Esophagus squamous epithelium (tissue), 5 donors: Measurements from ENCODE around the gene KRT24. TPM values are rescaled to one million over a fixed set of nuclear protein-coding genes. Genes with fewer than 3 reads are reported as not detected.
"Not testable (repeated sequence)": the region's sequence is repeated elsewhere in the genome, so short reads cannot be mapped to it uniquely, and the experiment has no call there.

ENCODE experiments used
- DNase-seq: peaks from one replicate; lab custom pipeline; 2025; lab: John Stamatoyannopoulos, UW
- H3K27ac ChIP-seq, 4 donors: fragments of 200-600 bp; sonication (generic); one replicate each; pipeline ENCODE4 v1.5.1; 2016 to 2019; ENCODE audit warnings: mild to moderate bottlenecking in 1 of 4
- H3K27me3 ChIP-seq, 4 donors: fragments of 200-600 bp; sonication (generic); 1 replicate in 3 of 4; 2 replicates in 1 of 4; pipeline versions ENCODE4 v1.5.1 to v1.6.0; 2017 to 2021; ENCODE audit warnings: antibody characterized with exemption in 1 of 4
- H3K36me3 ChIP-seq, 3 donors: fragments of 200-600 bp; sonication (generic); one replicate each; pipeline ENCODE4 v1.5.1; 2016 to 2019
- H3K4me1 ChIP-seq, 3 donors: fragments of 200-600 bp; sonication (generic); one replicate each; pipeline ENCODE4 v1.5.1; 2017 to 2019
- H3K4me3 ChIP-seq, 4 donors: fragments of 200-600 bp; sonication (generic); 1 replicate in 3 of 4; 2 replicates in 1 of 4; pipeline ENCODE4 v1.5.1; 2016 to 2019; ENCODE audit warnings: mild to moderate bottlenecking in 2 of 4, moderate library complexity in 1 of 4
- H3K9me3 ChIP-seq, 3 donors: fragments of 200-600 bp; sonication (generic); one replicate each; pipeline ENCODE4 v1.5.1; 2016 to 2019
- CTCF ChIP-seq, 6 experiments: fragments of 450-650 bp in 4 of 6; fragments of 200-600 bp in 2 of 6; sonication (generic) in 2 of 6; IDR thresholded peaks; one replicate each; pipeline ENCODE4 v1.5.1; 2016 to 2019; ENCODE audit warnings: antibody characterized with exemption in 6 of 6, mild to moderate bottlenecking in 4 of 6, moderate library complexity in 4 of 6
- POLR2A ChIP-seq, 4 donors: fragments of 450-650 bp; IDR thresholded peaks; one replicate each; pipeline ENCODE4 v1.6.1; 2017; ENCODE audit warnings: antibody characterized with exemption in 4 of 4, mild to moderate bottlenecking in 4 of 4, moderate library complexity in 3 of 4
- WGBS, 2 donors: methylation state at CpG; one replicate each; pipeline ENCODE4 v1.1.5; 2018; 5-methylcytosine and 5-hydroxymethylcytosine counted together
- intact Hi-C: fragments of 100-400 bp; cut with DNase I; formaldehyde crosslinking; loops from one replicate; pipeline ENCODE4 v1.15.0; 2022
- total RNA-seq, 4 donors: library from RNA; depleted of rRNA; stranded (reverse); fragments of >200 nt; gene quantifications; one replicate each; pipeline ENCODE4 v1.1.0, GENCODE V29; 2016
- donor health status: DM: yes; HTN: yes; CAD: no.

Gene KRT24
- 100 to 1,000 TPM in 1 of 4 donors, 10 to 100 TPM in 1, 1 to 10 TPM in 2; 5.5 to 369 (median 23.4) TPM for total RNA-seq

- Histone ChIP-seq H3K4me1 (peaks cover 5 to 57% (median 6%) of the 10 kb centered on the region in 3 donors), H3K36me3 (no peaks in the 10 kb centered on the region), H3K4me3 (no peak within 1 kb of the TSS), H3K27me3 (peaks cover 0 to 25% (median 0%) of the 10 kb centered on the region in 4 donors), H3K9me3 (no peaks in the 10 kb centered on the region), H3K27ac (peak within 1 kb of the TSS in 2 of 4 donors; percentile 0 to 9)
- intact Hi-C loops = no loop called here
- DNase-seq = no peak
- WGBS, 2 donors = 24 to 51% methylated on average over 4 to 7 of the region's 7 CpGs
- TF ChIP-seq CTCF (IDR thresholded peaks at IDR 0.05) = no peak
- no peak for TF ChIP-seq POLR2A (IDR thresholded peaks at IDR 0.05)
Observed at GRCh38 chr17:40703652-40704051, at the start of gene KRT24. KRT24 (minus strand) TSS chr17:40703752; CDS start chr17:40703693, 59 bp downstream.

GRCh38 chr17:40751065-40751464 is 47.5 kb upstream of the KRT24 start:
- H3K27ac ChIP-seq = no peak overlapping the region
- no peak for DNase-seq
- intact Hi-C loops = no loop called here

GRCh38 chr17:40750391-40750790 is 46.8 kb upstream of the KRT24 start:
- Histone ChIP-seq H3K27ac (no peak overlapping the region), H3K27me3 (peaks cover 0 to 38% (median 0%) of the 10 kb centered on the region in 4 donors), H3K9me3 (no peaks in the 10 kb centered on the region), H3K4me3 (no peak overlapping the region), H3K4me1 (no peaks in the 10 kb centered on the region), H3K36me3 (no peaks in the 10 kb centered on the region)
- DNase-seq = no peak
- intact Hi-C loops = no loop called here
- no peak for TF ChIP-seq POLR2A (IDR thresholded peaks at IDR 0.05)
- TF ChIP-seq CTCF (IDR thresholded peaks at IDR 0.05) = no peak
- WGBS, 2 donors = 77 to 82% methylated on average over 6 of the region's 6 CpGs

More at GRCh38 chr17:40751065-40751464, 47.5 kb upstream of the KRT24 start:
- Histone ChIP-seq H3K36me3 (no peaks in the 10 kb centered on the region), H3K4me1 (no peaks in the 10 kb centered on the region), H3K9me3 (no peaks in the 10 kb centered on the region), H3K4me3 (no peak overlapping the region), H3K27me3 (peaks cover 0 to 39% (median 0%) of the 10 kb centered on the region in 4 donors)
- WGBS, 2 donors = 82 to 89% methylated on average over 9 to 14 of the region's 14 CpGs
- no peak for TF ChIP-seq POLR2A (IDR thresholded peaks at IDR 0.05)
- no peak for TF ChIP-seq CTCF (IDR thresholded peaks at IDR 0.05)

- intact Hi-C loops, H3K9me3 ChIP-seq, H3K27ac ChIP-seq, H3K4me1 ChIP-seq, H3K4me3 ChIP-seq, H3K36me3 ChIP-seq, DNase-seq: not testable (repeated sequence)
- peaks cover 0 to 43% (median 0%) of the 10 kb centered on the region in 4 donors for H3K27me3 ChIP-seq
- 76 to 95% methylated on average over 1 of the region's 1 CpG for WGBS, 2 donors
Observed at GRCh38 chr17:40748666-40749065, 45.1 kb upstream of the KRT24 start.

- Histone ChIP-seq H3K27ac (no peak overlapping the region), H3K4me1 (peaks cover 0 to 14% (median 0%) of the 10 kb centered on the region in 3 donors), H3K4me3 (no peak overlapping the region), H3K27me3 (peaks cover 0 to 33% (median 1%) of the 10 kb centered on the region in 4 donors), H3K36me3 (no peaks in the 10 kb centered on the region), H3K9me3 (peaks cover 0 to 13% (median 7%) of the 10 kb centered on the region in 3 donors)
- intact Hi-C loops = no loop called here
- TF ChIP-seq CTCF (IDR thresholded peaks at IDR 0.05) (no peak), POLR2A (IDR thresholded peaks at IDR 0.05) (no peak)
- no peak for DNase-seq
- WGBS, 2 donors = 62 to 74% methylated on average over 4 of the region's 4 CpGs
Observed at GRCh38 chr17:40738553-40738952, 35.0 kb upstream of the KRT24 start.
